Measurements from ENCODE around the gene MRGPRF.

Gene MRGPRF

DNA sequence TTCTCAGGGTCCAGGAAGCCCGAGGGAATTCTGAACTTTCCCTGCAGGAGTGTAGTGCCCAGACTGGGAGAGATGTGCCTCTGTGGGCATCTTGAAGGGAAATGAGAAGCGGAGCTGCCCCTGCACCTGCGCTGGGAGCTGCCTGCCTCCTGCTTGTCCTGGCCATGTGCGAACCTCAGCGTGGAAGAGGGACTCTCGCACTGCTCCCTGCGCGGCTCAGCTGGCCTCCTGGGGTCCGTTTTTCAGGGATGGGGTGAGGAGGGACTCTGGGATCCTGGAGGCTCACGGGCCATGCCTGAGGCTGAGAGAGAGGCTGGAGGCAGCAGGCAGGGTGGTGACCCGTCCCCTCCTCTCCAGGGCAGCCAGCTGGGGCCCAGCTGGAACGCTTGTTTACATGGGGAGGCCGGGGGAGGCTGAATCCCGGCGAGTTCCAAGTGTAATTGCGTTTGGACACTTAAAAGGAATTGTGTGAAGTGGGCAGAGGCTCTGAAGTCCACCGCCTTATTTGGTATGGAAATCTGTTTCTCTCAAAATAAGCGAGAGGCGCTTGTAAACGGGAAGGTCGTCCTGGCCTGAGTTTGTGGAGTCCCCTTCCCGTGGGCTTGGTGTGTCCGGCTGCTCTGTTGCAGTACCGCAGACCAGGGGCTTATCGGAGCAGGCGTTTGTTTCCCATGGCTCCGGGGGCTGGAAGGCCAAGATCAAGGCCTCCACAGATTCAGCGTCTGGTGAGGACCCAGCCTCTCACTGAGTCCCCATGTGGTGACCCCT, 1.2 kb upstream of the MRGPRF start:
- in situ Hi-C loops (cut with HindIII; ENCODE audit: low sequenced_read_pairs), result no loop called here
- TF ChIP-seq, protein P1, sequence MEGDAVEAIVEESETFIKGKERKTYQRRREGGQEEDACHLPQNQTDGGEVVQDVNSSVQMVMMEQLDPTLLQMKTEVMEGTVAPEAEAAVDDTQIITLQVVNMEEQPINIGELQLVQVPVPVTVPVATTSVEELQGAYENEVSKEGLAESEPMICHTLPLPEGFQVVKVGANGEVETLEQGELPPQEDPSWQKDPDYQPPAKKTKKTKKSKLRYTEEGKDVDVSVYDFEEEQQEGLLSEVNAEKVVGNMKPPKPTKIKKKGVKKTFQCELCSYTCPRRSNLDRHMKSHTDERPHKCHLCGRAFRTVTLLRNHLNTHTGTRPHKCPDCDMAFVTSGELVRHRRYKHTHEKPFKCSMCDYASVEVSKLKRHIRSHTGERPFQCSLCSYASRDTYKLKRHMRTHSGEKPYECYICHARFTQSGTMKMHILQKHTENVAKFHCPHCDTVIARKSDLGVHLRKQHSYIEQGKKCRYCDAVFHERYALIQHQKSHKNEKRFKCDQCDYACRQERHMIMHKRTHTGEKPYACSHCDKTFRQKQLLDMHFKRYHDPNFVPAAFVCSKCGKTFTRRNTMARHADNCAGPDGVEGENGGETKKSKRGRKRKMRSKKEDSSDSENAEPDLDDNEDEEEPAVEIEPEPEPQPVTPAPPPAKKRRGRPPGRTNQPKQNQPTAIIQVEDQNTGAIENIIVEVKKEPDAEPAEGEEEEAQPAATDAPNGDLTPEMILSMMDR (IDR thresholded peaks at IDR 0.05; ENCODE audit: low read depth, low read length), result no peak
- DNase-seq (ENCODE audit: low read depth, low spot score), result peak; percentile 36
- no peak overlapping the region for H3K4me3 ChIP-seq (ENCODE audit: low read depth, low read length)

DNA sequence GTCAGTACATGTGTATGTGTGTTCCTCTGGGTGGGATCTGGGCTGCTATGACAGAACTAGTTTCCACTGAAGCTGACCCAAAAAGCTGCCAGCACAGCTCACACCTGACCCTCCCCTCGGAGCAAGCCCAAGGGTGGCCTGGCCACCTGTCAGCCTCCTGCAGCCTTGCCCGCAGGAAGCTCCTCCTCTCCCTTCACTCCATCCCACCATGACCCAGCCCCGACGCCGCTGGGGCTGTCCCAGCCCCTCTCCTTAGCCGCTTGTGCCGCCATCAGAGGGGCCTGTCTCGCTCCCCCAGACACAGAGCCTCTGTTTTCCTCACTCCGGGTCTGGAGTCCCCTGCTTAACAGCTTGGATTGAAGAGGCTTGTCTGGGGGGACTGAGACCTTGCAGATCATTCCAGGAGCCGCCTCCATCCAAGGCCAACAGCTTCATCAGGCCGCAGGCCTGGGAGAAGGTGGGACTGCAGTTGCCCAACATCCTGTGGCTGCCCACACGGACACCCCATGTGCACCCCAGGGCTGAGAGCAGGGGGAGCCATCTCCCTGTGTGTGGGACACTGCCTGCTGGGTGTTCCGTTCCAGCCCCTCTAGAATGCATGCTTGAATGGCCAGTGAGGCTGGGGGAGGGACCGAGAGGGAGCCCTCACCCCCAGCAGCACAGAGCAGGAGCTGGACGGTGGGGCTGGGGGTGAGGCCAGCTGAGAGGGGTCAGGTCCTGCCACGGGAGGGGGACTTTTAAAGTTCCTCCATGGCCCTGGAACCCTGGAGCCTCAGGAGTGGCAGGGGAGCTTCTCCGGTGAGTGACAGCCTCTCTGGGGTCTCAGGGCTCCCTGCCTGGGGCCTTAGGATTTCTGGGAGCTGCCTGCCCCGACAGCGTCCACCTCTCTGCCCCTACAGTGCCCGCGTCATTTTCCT, 696 bp downstream of the MRGPRF start:
- no peak for DNase-seq (ENCODE audit: low read depth, low spot score)
- in situ Hi-C loops (cut with HindIII; ENCODE audit: low sequenced_read_pairs), result no loop called here
- TF ChIP-seq, protein P1 (IDR thresholded peaks at IDR 0.05; ENCODE audit: low read depth, low read length), result no peak
- H3K4me3 ChIP-seq (ENCODE audit: low read depth, low read length), result peak overlapping the region; percentile 42

DNA sequence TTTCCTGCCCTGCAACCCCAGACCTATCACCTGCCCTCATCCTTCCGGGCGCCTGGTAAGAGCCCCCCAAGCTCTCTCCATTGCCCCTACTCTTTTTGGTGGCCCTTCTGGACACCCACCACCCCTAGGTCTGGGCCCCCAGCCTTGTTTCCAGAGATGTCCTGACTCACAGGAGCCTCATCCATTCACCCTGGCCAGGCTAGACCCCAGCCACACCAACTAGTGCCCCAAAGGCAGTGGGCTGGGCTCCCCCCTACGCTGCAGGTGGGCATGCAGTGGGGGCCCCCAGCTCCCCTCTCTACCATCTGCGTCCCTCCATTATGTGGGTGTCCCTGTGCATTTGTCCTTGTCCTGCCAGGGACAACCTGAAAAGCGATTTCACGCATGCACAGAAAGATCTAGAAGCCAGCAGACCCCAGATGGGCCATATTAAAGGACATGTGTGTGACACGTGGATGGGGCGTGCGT, 1.4 kb downstream of the MRGPRF start:
- peak overlapping the region; percentile 21 for H3K4me3 ChIP-seq (ENCODE audit: low read depth, low read length)
- DNase-seq (ENCODE audit: low read depth, low spot score), result no peak
- in situ Hi-C loops (cut with HindIII; ENCODE audit: low sequenced_read_pairs), result no loop called here
- TF ChIP-seq, protein P1 (IDR thresholded peaks at IDR 0.05; ENCODE audit: low read depth, low read length), result no peak

DNA sequence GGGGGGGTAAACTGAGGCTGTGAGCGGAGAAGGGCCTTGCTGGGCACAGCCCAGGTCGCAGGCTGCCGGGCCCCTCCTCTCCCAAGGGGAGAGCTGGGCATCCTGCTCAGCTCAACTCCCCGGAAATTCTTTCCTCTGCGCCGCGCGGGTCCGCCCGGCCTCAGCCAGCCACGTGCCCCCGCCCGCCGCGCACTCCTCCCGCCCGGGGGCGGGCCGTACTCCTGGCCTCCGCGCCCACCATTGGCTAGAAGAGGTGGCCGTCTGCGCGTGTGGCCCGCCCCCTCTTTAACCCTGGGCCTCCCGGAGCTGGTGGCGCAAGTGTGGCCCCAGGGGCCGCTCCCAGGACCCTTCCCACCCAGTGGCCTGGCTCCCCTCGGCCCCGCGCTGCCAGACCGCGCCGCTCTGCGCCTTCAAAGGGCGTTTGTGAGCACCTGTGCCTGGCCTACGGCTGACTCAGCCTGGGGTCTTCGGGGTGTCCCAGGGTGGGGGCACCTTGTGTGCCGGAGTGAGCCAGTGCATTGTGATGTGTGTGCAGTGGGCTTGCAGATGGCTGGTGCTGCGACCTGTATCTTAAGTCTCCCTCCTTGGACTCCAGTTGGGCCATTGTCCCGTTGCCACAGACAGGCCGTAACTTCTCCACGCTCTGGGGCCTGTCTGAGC, 2.0 kb downstream of the MRGPRF start:
- TF ChIP-seq, protein P1 (IDR thresholded peaks at IDR 0.05; ENCODE audit: low read depth, low read length), result no peak
- in situ Hi-C loops (cut with HindIII; ENCODE audit: low sequenced_read_pairs), result no loop called here
- peak; percentile 73 for DNase-seq (ENCODE audit: low read depth, low spot score)
- H3K4me3 ChIP-seq (ENCODE audit: low read depth, low read length), result peak overlapping the region; percentile 21

DNA sequence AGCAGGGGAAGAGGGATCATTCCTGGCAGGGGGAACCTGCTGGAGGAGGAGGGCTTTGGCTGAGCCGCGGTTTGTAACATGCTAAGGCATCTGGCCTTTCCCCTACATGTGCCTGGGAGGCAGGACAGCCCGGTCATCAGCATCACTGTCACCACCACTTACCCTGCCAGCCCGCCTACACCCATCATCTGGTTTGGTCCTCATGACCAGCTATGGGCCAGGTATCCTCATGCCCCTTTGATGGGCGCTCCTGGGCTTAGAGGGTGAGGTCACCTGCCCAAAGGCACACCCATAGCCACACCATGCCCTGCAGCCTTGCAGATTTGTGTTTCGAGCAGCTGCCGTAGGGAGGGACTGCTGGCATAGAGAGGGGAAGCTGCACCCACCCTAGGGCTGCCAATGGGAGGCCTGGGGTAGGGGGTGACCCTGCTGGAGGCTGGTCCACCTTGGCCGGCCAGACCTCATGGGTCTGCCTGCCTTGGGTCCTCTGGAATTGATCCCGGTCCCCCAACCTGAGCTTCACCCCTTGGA, 2.6 kb downstream of the MRGPRF start:
- H3K4me3 ChIP-seq (ENCODE audit: low read depth, low read length), result peak overlapping the region; percentile 7
- in situ Hi-C loops (cut with HindIII; ENCODE audit: low sequenced_read_pairs), result no loop called here
- no peak for DNase-seq (ENCODE audit: low read depth, low spot score)
- TF ChIP-seq, protein P1 (IDR thresholded peaks at IDR 0.05; ENCODE audit: low read depth, low read length), result no peak

Measured in astrocyte of the spinal cord (primary cell).